ENCODE data around the gene ARHGEF38. TPM values are rescaled to one million over a fixed set of nuclear protein-coding genes. Genes with fewer than 3 reads are reported as not detected.

The ARHGEF38 gene
- total RNA-seq, 1 donor from 2014 or later = not detected

DNA sequence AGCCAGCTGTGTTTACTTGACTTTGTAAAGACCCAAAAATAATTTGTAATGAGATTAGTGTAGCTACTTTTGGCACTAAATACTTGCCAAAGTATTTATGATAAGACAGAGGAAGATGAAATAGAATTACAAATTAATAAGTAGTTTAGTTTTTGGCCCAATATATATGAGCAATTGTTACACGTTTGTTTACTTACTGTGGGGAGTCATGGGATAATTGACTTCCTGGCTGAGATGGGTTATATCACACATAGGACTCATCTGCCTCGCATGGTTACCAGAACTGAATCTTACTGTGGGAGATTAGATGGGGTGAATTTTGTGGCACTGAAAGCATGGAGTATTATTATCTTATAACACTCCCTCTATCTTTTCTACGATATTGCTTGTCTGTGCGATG, 89.4 kb downstream of the ARHGEF38 start:
- H3K36me3 ChIP-seq = no peaks in the 10 kb centered on the region
- no peak overlapping the region for H3K4me3 ChIP-seq
- H3K27ac ChIP-seq = no peak overlapping the region
- intact Hi-C loops (cut with DNase I) = no loop called here
- DNase-seq (ENCODE audit: low spot score in 2 of 2) = no peak
- no peaks in the 10 kb centered on the region for H3K9me3 ChIP-seq
- no peaks in the 10 kb centered on the region for H3K27me3 ChIP-seq
- no peak for TF ChIP-seq CTCF (IDR thresholded peaks at IDR 0.05)
- no peaks in the 10 kb centered on the region for H3K4me1 ChIP-seq

DNA sequence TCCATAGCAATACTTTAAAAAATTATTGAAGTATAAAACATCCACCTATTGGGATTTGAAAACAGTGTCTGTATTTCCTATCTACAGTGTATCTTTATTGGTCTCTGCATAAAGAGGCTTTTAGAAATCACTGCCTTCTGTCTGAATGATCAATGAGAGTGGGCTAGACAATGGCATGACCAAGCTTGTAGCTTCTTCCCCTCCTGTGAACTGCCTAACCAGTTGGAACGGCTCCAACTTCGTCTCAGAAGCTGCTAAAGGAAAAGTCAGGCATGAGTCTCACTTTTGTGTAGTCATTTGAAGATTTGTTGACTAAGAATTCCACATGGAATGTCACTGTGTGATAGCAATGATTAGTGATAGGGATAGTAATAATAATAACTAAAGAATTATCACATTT, 91.8 kb downstream of the ARHGEF38 start:
- Histone ChIP-seq H3K4me3 (no peak overlapping the region), H3K4me1 (no peaks in the 10 kb centered on the region), H3K9me3 (no peaks in the 10 kb centered on the region), H3K36me3 (no peaks in the 10 kb centered on the region), H3K27me3 (no peaks in the 10 kb centered on the region), H3K27ac (no peak overlapping the region)
- DNase-seq (ENCODE audit: low spot score in 2 of 2) = no peak
- intact Hi-C loops (cut with DNase I) = no loop called here
- TF ChIP-seq CTCF (IDR thresholded peaks at IDR 0.05) = no peak

GRCh38 chr4:105645440-105645839, 93.0 kb downstream of the ARHGEF38 start:
- Histone ChIP-seq H3K9me3 (no peaks in the 10 kb centered on the region), H3K4me3 (no peak overlapping the region), H3K36me3 (no peaks in the 10 kb centered on the region), H3K4me1 (no peaks in the 10 kb centered on the region), H3K27me3 (no peaks in the 10 kb centered on the region), H3K27ac (no peak overlapping the region)
- intact Hi-C loops (cut with DNase I) = no loop called here
- DNase-seq (ENCODE audit: low spot score in 2 of 2) = no peak
- TF ChIP-seq CTCF (IDR thresholded peaks at IDR 0.05) = no peak

- no peaks in the 10 kb centered on the region for H3K36me3 ChIP-seq
- H3K27me3 ChIP-seq = no peaks in the 10 kb centered on the region
- intact Hi-C loops (cut with DNase I) = no loop called here
- no peaks in the 10 kb centered on the region for H3K4me1 ChIP-seq
- no peak for TF ChIP-seq CTCF (IDR thresholded peaks at IDR 0.05)
- no peaks in the 10 kb centered on the region for H3K9me3 ChIP-seq
- no peak overlapping the region for H3K4me3 ChIP-seq
- DNase-seq (ENCODE audit: low spot score in 2 of 2) = no peak
- H3K27ac ChIP-seq = no peak overlapping the region
Measured at GRCh38 chr4:105650190-105650589, 97.8 kb downstream of the ARHGEF38 start.

GRCh38 chr4:105651884-105652283, 99.5 kb downstream of the ARHGEF38 start:
- H3K9me3 ChIP-seq = no peaks in the 10 kb centered on the region
- intact Hi-C loops (cut with DNase I) = no loop called here
- TF ChIP-seq CTCF (IDR thresholded peaks at IDR 0.05) = no peak

DNA sequence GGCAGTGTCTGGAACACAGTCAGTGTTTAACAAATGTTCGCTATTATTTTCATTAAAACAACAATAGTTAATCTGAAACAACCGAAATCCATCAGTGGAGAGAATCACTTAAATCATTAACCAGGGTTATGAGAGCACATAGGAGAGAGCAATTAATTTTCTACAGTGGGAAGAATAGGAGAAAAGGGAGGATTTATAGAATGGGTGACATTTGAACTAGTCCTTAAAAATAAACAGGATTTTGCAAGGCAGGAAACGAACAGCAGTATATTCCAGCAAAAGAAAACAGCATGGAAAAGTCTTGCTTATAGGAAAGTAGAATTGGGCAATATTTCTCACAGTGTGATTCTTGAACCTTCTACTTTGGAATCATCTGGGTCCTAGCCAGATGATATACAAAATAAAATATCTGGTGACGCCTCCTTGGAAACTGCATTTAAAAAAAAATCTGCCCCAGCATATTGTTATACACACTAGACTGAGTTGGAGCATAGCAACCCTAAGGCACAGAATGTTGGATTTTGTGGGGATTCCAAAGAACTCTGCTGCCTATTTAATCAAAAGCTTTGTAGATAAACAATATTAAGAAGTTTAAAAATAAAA, 100.0 kb downstream of the ARHGEF38 start:
- H3K27ac ChIP-seq = no peak overlapping the region
- H3K27me3 ChIP-seq = no peaks in the 10 kb centered on the region
- no peaks in the 10 kb centered on the region for H3K4me1 ChIP-seq
- DNase-seq (ENCODE audit: low spot score in 2 of 2) = no peak
- no peaks in the 10 kb centered on the region for H3K36me3 ChIP-seq
- intact Hi-C loops (cut with DNase I) = no loop called here
- TF ChIP-seq CTCF (IDR thresholded peaks at IDR 0.05) = no peak
- no peak overlapping the region for H3K4me3 ChIP-seq
- H3K9me3 ChIP-seq = no peaks in the 10 kb centered on the region

More at GRCh38 chr4:105651884-105652283, 99.5 kb downstream of the ARHGEF38 start:
- Histone ChIP-seq H3K36me3 (no peaks in the 10 kb centered on the region), H3K27me3 (no peaks in the 10 kb centered on the region), H3K4me3 (no peak overlapping the region), H3K27ac (no peak overlapping the region), H3K4me1 (no peaks in the 10 kb centered on the region)
- DNase-seq (ENCODE audit: low spot score in 2 of 2) = no peak

Measured in ascending aorta (tissue), 2 donors.